RPMI8226 (cell line): ENCODE results near the gene TOMM70.

ENCODE experiments used
- DNase-seq: peaks from one replicate; pipeline ENCODE4 v3.0.0-alpha.2; 2015

Gene TOMM70

GRCh38 chr3:100319951-100320350 lies 80.9 kb downstream of the TOMM70 start:
- DNase-seq = no peak

DNA sequence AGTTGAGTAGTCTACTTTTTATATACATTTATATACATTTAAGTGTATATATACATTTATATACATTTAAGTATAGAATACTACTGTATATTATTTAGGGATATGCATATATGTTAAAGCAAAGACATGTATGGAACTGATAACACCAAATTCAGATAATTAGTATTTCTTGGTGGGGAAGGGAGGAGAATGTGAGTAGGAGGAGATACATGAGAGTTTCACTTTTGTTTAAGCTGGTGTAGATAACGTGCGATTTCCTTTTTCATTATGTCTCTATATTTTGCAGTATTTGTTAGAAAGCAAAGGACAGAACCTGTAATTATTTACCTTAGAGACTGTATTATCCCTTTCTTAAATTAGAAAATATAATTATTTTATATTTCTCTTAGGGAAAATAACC lies 83.0 kb downstream of the TOMM70 start:
- DNase-seq = no peak

- DNase-seq = peak; percentile 55
Measured at GRCh38 chr3:100316641-100317069, 84.2 kb downstream of the TOMM70 start.
